GM12878 (cell line): ENCODE data around the gene PATZ1. TPM values are rescaled to one million over a fixed set of nuclear protein-coding genes. Genes with fewer than 3 reads are reported as not detected.

Source experiments
- CTCF ChIP-seq, 3 experiments: IDR thresholded peaks in 2 of 3; conservative IDR thresholded peaks in 1 of 3; 2 replicates each; pipeline ENCODE4 v1.5.1; 2011; ENCODE audit warnings: low read depth in 3 of 3, low read length in 3 of 3, mild to moderate bottlenecking in 3 of 3, control low read depth in 2 of 3, moderate library complexity in 2 of 3, inconsistent platforms in 1 of 3, mixed read lengths in 1 of 3; ENCODE audit not compliant: control insufficient read depth in 2 of 3, insufficient read depth in 1 of 3; ENCODE audit errors: extremely low read depth in 1 of 3
- CUX1 ChIP-seq: IDR thresholded peaks from 2 replicates; pipeline ENCODE4 v1.6.1; 2012; ENCODE audit warnings: improper control_type of control experiment, low read depth, low read length; ENCODE audit not compliant: insufficient replicate concordance
- EED ChIP-seq: sonication (generic); IDR thresholded peaks from 2 replicates; pipeline ENCODE4 v1.6.1; 2016; ENCODE audit warnings: antibody characterized with exemption, low read depth
- EGR1 ChIP-seq, 2 experiments: IDR thresholded peaks; 1 replicate in 1 of 2; 2 replicates in 1 of 2; pipeline ENCODE4 v1.6.1; 2011 to 2012; ENCODE audit warnings: low read depth in 2 of 2, low read length in 2 of 2, borderline replicate concordance in 1 of 2, mild to moderate bottlenecking in 1 of 2, moderate library complexity in 1 of 2
- IRF3 ChIP-seq: fragments of 450-650 bp; IDR thresholded peaks from 2 replicates; pipeline ENCODE4 v1.6.1; 2014; ENCODE audit warnings: mild to moderate bottlenecking
- MAX ChIP-seq: IDR thresholded peaks from 2 replicates; pipeline ENCODE4 v1.6.1; 2012; ENCODE audit warnings: low read depth, low read length, improper control_type of control experiment
- MXI1 ChIP-seq: fragments of 150-350 bp; IDR thresholded peaks from 2 replicates; pipeline ENCODE4 v1.6.1; 2011; ENCODE audit warnings: low read depth, mild to moderate bottlenecking, inconsistent platforms, low read length, improper control_type of control experiment
- NKRF ChIP-seq: fragments of 450-650 bp; conservative IDR thresholded peaks from 2 replicates; pipeline ENCODE4 v1.6.1; 2017; ENCODE audit warnings: mild to moderate bottlenecking, moderate library complexity
- NR2F1 ChIP-seq: fragments of 450-650 bp; conservative IDR thresholded peaks from 2 replicates; pipeline ENCODE4 v1.6.1; 2017; ENCODE audit warnings: mild to moderate bottlenecking
- RELA ChIP-seq: fragments of 450-650 bp; IDR thresholded peaks from 2 replicates; pipeline ENCODE4 v1.8.0; 2014; ENCODE audit warnings: borderline replicate concordance; ENCODE audit not compliant: partially characterized antibody
- TAF1 ChIP-seq: IDR thresholded peaks from 2 replicates; pipeline ENCODE4 v1.6.1; 2011; ENCODE audit warnings: mild to moderate bottlenecking, low read depth, low read length, borderline replicate concordance
- USF1 ChIP-seq: IDR thresholded peaks from 2 replicates; pipeline ENCODE4 v1.6.1; 2011; ENCODE audit warnings: borderline replicate concordance, low read depth, mild to moderate bottlenecking, moderate library complexity, mixed read lengths, low read length; ENCODE audit not compliant: insufficient read depth; ENCODE audit errors: extremely low read length
- USF2 ChIP-seq: IDR thresholded peaks from 2 replicates; pipeline ENCODE4 v1.6.1; 2011; ENCODE audit warnings: low read depth, low read length, improper control_type of control experiment, borderline replicate concordance
- polyA plus RNA-seq, 11 experiments: library from polyadenylated mRNA; depleted of rRNA in 4 of 11; unstranded in 6 of 11; stranded (reverse) in 5 of 11; fragments of >200 nt; fragmentation: Nextera tagmentation in 4 of 11; fragmentation: Illumina TruSeq in 1 of 11; extraction: Ambion mirVana in 4 of 11; extraction: Trizol in 1 of 11; gene quantifications; 1 replicate in 1 of 11; 2 replicates in 10 of 11; pipeline versions ENCODE4 v1.2.1 to v1.2.3, GENCODE V29; 2011 to 2016; ENCODE audit warnings: inconsistent platforms in 2 of 11, missing spikeins in 2 of 11, low read depth in 1 of 11
- total RNA-seq, 4 experiments: library from RNA; depleted of rRNA in 3 of 4; stranded (reverse); fragments of >200 nt in 3 of 4; fragmentation: Illumina TruSeq in 1 of 4; extraction: Trizol in 1 of 4; gene quantifications; 2 replicates each; pipeline versions ENCODE4 v1.2.1 to v1.2.3, GENCODE V29; 2013 to 2021

PATZ1 gene
- total and polyA plus RNA-seq, 10 of the 15 experiments (the other 5 are each of a cell fraction or from before 2014, with no cell fraction given) = 3.6 to 32.7 (median 13.9) TPM

- TF ChIP-seq IRF3 (peak; percentile 40; the same call in 1 of the 2 replicates), CTCF (IDR thresholded peaks at IDR 0.05 in 2 of 3, conservative IDR thresholded peaks at IDR 0.05 in 1 of 3; ENCODE audit: control insufficient read depth in 2 of 3, extremely low read depth in 1 of 3, insufficient read depth in 1 of 3, low read depth in 3 of 3, low read length in 3 of 3) (no peak), MAX (peak; percentile 98), NKRF (peak; percentile 93), MXI1 (peak; percentile 98), RELA (peak; percentile 79), USF2 (no peak; the same call in 1 of the 2 replicates), CUX1 (no peak), EGR1 (IDR thresholded peaks at IDR 0.05; ENCODE audit: borderline replicate concordance in 1 of 2, low read depth in 2 of 2, low read length in 2 of 2) (peak in 1 of 2 experiments; percentile 61; a peak in 2 of 3 replicates), EED (no peak; the same call in 1 of the 2 replicates), TAF1 (0 out of 2 replicates have a peak, but pooled peaks have one; percentile 12), NR2F1 (peak; percentile 63), USF1 (peak; percentile 63)
These were observed 55.4 kb downstream of the PATZ1 start (continued) for GRCh38 chr22:31290494-31291471.
